Stimulated activated CD4-positive, alpha-beta T cell treated with anti-CD3 and anti-CD28 coated beads, Interleukin-1b, Interleukin-23, amount 100 ng/mL, for 24 hours (primary cell): ENCODE data around the gene SYK.
"Not testable (repeated sequence)": the region's sequence is repeated elsewhere in the genome, so short reads cannot be mapped to it uniquely, and the experiment has no call there.

Experiments
- DNase-seq, 4 experiments: peaks; one replicate each; pipeline ENCODE4 v3.0.0-alpha.2; 2020; ENCODE audit warnings: low read depth in 4 of 4, low spot score in 1 of 4

SYK gene

GRCh38 chr9:90795084-90795483 is 6.5 kb upstream of the SYK start:
- DNase-seq, result no peak

GRCh38 chr9:90795871-90796317 is 5.7 kb upstream of the SYK start:
- DNase-seq, result no peak

- DNase-seq, result no peak
These were observed 2.3 kb upstream of the SYK start for GRCh38 chr9:90799271-90799852.

DNA sequence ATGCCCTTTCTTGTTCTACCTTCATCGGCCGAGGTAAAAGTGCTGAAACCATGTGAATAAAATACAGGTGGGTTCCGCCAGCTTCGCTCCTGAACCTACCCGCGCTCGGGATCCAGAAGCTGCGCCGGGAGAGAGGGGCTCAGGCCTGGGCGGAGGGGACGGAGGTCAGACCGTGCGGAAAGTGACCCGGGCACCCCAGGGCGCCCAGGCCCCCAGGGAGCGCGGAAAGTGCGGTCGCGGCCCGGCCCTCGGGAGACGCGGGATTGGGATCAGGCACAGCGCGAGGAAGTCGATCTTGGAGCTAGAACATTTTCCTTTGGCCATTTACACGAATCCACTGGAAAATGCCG is 329 bp downstream of the SYK start:
- DNase-seq, result no peak

DNA sequence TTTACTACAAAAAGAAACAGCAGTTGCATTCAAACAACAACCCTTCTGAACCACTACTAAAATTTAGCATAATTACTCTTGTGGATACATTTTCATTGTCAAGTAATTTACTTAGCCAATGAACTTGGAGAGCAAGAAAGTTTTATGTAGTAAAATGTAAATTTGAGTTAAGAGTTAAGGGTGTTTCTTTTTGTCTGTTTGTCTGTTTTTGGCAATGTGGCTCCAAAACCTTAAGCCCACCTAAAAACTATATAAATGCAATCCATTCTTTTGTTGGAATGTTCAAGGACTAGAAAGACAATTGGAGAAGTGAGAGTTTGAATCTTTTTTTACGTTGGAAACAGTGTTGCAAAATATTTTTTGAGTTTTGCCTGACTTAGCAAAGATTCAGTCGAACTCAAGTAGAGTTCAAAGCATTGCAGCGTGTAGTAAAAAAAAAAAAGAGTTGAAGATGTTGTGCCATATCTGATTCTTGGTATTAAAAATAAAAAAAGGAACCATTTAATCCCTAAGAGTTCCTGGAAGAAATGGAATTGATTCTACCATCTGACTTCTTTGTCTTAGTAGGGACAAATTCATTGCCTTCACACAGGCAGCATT is 867 bp downstream of the SYK start:
- no peak for DNase-seq

DNA sequence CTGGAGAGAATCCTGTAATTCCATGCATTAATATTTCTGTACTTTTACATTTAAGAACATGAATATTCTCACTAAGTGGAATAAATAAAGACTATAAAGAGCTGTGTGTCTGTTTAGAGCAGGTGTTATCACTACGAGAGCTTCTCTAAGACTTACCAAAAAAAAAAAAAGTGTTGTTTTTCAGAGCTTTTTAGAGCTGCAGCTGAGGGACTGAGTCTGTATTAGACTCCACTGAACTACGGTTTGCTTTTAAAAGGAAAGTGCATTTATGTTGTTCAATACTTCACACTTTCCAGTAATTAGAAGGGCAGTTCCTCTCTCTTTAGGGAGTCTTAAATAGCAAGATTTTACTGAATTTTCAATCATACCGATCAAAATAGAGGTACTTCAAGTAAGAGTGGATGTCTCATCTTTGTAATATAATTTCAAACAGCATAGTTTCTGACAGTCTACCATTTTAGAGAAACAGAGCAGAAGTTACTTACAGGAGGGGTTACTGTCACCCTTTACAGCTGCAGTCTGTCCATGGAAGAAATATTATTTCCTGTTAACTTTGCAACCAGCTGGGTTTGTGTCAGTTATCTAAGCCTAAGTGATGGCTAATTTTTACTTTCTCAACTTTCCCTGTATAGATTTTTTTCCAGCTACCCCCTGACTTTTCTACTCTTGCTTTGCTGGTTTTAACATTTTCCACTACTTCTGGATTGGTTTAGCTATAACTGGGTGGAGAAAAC is 2.4 kb downstream of the SYK start:
- DNase-seq, result no peak

DNA sequence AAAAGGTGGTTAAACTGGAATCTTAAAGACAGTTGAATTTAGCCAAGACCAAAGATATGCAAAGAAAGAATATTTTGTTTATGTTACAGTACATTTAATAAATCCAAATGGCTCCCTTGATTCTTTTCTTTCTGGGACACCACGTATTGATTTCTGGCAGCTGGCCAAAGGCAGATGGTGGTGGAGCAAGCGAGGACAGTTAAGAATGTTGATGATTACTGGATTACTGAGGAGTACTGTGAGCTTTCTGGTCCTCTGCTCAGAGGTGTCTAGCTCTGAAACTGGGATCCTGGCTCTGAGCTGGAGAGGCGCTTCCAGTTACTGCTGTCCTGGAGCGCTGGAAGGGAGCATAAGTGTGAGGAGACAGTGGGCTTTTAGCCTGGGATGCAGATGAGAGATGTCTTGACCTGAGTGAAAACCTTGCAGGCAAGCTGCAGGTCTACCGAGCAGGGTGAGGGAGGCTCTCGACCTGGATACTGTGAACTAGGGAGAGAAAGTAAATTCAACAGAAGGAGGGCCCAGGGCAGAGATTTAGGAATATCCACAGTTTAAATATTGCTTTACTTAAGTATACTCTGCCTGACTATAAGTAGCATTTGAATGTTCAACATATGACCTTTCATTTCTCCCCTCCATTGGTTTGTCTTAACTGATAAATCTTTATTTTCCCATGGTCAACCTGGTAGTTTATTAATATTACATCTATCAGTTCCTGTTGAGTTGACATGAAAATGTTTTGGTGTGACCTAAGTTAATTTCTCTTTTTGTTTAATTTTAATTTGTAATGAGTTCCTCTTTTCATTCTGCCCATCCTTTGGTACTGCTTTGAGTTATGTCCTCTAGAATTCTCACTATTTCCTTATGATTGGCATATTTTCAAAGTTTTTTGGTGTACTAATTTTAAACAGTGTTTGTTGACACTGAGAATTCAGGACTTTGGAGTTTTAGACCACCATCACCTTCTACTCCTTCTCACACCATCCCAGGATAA is 3.7 kb downstream of the SYK start:
- DNase-seq, result no peak

DNA sequence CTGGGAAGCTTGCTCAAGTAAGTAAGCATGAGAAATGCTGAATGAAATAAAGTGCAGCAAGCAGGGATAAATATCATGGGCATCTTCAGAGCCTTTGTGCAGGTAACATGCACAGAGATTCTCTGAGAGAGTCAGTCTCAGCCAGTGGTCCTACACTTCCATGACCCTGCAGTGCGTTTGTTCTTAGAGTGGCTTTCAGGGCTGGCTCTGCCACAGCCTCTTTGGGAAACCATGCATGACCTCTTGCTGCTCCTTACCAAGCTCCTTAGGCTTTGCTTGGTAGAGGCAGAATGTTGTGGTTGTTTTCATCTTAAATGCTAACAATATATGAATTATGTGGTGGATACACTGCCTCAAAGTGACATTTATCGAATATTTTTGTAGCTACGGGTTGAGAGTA is 5.4 kb downstream of the SYK start:
- DNase-seq, result no peak

DNA sequence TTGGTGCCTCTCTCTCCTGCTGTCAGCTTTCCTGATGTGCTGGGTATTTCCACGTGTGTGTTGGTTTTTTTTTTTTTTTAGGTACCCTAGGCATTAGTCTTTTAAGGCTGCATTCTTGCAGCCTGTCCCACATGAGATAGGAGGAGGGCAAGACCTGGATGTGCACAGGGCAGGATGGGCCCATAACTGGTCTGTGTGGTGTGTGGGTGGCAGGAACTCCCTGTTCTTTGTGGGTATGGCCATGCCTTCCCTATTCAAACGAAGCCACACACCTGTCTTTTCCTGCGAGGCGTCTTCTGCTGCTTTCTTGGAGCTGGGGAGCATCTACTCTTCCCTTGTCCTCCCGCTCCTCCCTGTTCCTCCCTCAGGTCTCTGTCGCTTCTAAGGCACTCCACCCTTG is 6.8 kb downstream of the SYK start:
- DNase-seq, result no peak

- DNase-seq, result no peak
These were observed 7.5 kb downstream of the SYK start for GRCh38 chr9:90808890-90809685.

GRCh38 chr9:90810691-90811090 is 9.1 kb downstream of the SYK start:
- no peak for DNase-seq

DNA sequence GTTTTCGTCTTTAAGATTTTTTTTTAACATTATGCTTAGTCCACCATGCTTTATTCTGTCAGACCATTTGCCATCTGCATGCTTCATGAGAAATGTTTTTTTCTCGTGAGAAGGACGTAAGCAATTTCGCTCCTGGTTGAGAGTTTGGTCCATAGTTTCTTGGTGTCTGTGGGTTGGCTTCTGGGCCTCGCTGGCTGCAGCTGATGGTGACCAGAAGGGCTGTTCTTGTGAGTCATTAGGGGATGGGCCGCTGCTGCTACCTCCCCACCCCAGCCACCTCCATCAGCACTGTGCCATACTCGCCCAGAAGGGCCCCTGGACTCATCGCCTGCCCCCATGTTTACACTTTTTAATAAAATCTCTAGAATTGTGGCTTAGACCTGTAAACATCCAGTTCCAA is 11.4 kb downstream of the SYK start:
- no peak for DNase-seq

- no peak for DNase-seq
These were observed 11.9 kb downstream of the SYK start for GRCh38 chr9:90813523-90813922.

- no peak for DNase-seq
These were observed 12.7 kb downstream of the SYK start for GRCh38 chr9:90814355-90814754.

DNA sequence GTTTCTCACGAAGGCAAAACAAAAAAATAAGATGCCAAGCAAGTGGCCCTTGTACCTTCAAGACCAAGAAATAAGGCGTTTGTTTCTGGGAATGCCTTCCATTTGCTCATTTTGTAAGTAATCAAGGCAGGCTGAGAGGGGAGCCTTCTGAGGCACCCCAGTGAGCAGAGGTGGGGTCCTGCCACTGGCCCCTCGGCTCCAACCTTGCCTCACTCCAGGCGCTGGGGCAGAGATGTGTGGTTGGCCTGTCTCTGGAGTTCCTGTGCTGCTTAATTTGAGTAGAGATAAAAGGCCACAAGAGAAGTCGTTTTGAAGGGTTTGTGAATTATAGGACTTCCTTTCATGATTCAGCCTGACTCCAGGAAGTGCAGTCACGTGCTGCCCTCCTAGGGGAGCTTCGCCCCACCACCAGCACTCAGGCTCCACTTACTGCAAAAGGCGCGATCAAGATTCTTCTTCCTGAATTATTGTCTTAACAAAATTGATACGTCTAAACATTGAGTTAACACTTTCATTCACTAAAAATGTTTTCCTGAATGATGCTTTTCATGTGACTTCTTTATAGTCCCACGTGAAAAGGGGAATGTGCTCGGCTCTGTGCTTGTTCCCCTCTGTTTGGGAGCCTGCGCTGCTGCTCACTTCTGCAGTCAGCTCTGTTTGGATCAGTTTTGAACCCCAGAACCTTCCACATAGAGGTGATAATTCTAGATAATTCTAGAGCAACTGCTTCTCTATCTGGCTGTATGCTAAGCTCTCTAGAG is 13.7 kb downstream of the SYK start:
- DNase-seq, result peak in 1 of 4 experiments; percentile 4

- no peak for DNase-seq
These were observed 14.3 kb downstream of the SYK start for GRCh38 chr9:90815944-90816357.

DNA sequence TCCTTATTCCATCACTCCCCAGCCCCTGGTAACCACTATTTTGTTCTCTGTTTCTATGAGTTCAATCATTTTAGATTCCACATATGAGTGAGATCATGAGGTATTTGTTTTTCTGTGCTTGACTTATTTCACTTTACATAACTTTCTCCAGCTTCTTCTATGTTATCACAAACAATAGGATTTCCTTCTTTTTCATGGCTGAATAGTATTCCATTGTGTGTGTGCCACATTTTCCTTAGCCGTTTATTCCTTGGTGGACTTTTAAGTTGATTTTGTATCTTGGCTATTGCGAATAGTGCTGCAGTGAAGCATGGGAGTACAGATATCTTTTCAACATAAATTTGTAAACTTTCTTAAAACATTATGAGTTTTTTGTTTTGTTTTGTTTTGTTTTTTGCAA is 15.1 kb downstream of the SYK start:
- DNase-seq, result no peak

DNA sequence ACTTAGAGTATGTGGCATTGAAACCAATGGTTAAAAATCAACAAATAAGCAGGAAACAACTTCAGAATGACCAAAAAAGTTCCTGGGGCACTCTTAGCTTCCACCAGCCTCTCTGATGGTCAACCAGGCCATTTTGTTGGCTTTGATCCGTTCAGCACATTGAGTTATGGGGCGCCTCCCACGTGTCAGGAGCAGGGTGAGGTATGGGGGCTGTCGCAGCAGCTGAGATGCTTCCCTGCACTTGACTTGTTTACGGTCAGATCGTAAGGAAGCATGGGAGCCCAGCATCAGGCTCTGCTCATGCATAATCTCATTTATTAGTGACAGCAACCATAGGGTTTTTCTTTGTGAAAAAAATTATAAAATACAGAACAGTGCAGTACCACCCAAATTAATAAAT is 16.7 kb downstream of the SYK start:
- no peak for DNase-seq

DNA sequence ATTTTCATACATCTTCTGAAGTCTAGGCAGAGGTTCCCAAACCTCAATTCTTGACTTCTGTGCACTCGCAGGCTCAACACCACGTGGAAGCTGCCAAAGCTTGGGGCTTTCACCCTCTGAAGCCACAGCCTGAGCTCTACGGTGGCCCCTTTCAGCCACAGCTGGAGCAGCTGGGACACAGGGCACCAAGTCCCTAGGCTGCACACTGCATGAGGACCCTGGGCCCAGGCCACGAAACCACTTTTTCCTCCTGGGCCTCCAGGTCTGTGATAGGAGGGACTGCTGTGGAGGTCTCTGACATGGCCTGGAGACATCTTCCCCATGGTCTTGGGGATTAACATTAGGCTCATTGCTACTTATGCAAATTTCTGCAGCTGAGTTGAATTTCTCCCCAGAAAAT is 18.8 kb downstream of the SYK start:
- DNase-seq, result not testable (repeated sequence)

- DNase-seq, result not testable (repeated sequence)
These were observed 19.6 kb downstream of the SYK start for GRCh38 chr9:90821236-90821635.
